ENCODE data around the gene RAPGEF1.

DNA sequence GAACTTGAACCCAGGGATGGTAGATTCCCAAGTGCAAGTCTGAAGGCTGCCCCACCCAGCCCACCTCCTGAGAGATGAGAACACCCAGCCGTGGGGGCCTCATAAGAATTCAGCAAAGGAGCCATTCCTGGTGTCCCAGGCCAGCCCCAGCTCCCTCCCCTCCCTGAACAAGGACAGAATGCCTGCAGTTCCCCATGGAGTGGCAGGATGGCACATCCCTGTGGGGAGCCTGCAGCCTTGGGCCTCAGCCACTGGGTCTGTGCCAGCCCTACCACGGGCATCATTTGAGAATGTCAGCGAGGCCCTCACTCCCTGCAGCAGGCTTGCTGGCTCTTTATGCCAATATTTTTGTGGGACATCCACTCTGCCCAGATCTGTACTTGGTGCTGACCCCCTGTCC lies 36.2 kb upstream of the RAPGEF1 start:
- TF ChIP-seq, protein P1, sequence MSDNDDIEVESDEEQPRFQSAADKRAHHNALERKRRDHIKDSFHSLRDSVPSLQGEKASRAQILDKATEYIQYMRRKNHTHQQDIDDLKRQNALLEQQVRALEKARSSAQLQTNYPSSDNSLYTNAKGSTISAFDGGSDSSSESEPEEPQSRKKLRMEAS (IDR thresholded peaks at IDR 0.05), result no peak
- TF ChIP-seq TAF1 (IDR thresholded peaks at IDR 0.05; ENCODE audit: low read depth) (no peak), CEBPB (IDR thresholded peaks at IDR 0.05) (no peak), FOXM1 (IDR thresholded peaks at IDR 0.05; ENCODE audit: borderline replicate concordance, low read depth) (no peak), YY1 (IDR thresholded peaks at IDR 0.05; ENCODE audit: low read depth) (no peak), TCF12 (IDR thresholded peaks at IDR 0.05; ENCODE audit: low read depth) (no peak), EP300 (IDR thresholded peaks at IDR 0.05; ENCODE audit: borderline replicate concordance) (no peak), RAD21 (IDR thresholded peaks at IDR 0.05; ENCODE audit: low read depth) (no peak), CREB1 (IDR thresholded peaks at IDR 0.05; ENCODE audit: low read depth) (no peak), NFIC (IDR thresholded peaks at IDR 0.05) (no peak), REST (IDR thresholded peaks at IDR 0.05; ENCODE audit: low read depth) (no peak), ZBTB7A (IDR thresholded peaks at IDR 0.05; ENCODE audit: low read depth) (no peak), TEAD4 (IDR thresholded peaks at IDR 0.05) (no peak), USF1 (IDR thresholded peaks at IDR 0.05) (no peak)
